Inflammatory macrophage (primary cell): ENCODE measurements around the gene RASSF5.

Experiments
- DNase-seq, 2 donors: peaks; one replicate each; pipeline ENCODE4 v3.0.0-alpha.2; 2020 to 2022

RASSF5 gene

DNA sequence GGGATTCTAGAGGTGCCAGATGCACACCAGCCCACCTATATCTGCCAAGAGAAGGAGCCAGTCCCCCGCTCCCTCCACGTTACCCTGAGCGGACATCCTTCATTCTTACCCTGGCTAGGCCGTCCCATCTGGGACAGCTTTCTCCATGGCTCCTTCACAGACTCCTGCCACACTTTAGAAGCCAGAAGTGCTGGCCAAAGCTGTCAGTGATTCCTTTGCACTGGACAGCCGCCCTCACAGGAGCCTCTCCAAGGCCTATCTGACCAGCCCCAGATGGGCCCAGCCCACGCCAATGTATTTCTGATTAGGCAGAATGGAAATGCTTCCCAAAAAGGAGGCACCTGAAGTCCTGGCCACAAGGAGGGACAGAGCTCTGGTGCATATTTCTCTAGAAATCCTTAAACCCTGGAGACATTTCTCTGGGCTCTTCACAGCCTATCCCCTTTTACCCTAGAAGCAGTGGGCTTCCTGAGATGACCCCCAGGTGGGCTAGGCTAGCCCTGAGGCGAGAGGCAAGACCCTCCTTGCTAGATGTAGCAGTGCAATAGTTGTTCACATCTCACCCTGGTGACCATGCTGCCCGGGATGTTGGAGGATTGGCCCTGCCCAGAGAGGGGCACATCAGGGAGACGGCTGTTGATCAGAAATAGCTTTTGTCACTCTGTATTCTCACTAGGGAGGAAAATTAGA, 44.1 kb downstream of the RASSF5 start:
- no peak for DNase-seq

DNA sequence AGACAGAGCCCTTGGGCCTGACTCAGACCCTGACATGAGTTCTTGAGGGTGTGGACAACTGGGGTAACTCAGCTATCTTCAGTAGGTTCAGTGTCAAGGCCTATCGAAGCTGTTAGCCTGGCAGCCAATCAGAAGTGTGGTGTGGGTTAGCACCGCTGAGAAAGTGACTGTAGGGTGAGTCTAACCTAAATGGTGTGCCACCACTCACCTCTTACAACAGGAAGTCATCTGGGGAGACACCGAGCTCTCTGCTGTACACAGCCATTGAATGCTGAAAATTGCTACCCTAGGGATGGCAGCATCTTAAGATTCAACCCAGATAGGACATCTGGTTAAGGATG, 44.6 kb downstream of the RASSF5 start:
- no peak for DNase-seq

DNA sequence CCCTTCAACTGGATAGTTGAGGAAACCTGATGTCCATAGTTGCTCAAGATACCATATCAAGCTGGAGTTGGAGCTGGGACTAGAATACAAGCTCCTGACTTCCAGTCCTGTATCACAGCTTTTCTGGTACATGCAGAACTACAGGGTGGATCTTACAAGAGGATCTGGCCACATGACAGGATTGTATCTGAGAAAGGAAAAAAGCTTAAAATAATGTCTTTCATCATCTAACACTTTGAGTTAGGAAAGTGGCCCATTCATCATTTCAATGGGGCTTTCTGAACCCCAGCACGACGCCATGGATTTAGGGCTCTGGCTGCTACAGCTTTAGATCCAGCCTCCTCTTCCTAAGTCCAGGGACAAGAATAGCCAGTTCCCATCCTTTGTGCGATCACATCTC, 46.9 kb downstream of the RASSF5 start:
- DNase-seq = peak in 1 of 2 donors; percentile 26

DNA sequence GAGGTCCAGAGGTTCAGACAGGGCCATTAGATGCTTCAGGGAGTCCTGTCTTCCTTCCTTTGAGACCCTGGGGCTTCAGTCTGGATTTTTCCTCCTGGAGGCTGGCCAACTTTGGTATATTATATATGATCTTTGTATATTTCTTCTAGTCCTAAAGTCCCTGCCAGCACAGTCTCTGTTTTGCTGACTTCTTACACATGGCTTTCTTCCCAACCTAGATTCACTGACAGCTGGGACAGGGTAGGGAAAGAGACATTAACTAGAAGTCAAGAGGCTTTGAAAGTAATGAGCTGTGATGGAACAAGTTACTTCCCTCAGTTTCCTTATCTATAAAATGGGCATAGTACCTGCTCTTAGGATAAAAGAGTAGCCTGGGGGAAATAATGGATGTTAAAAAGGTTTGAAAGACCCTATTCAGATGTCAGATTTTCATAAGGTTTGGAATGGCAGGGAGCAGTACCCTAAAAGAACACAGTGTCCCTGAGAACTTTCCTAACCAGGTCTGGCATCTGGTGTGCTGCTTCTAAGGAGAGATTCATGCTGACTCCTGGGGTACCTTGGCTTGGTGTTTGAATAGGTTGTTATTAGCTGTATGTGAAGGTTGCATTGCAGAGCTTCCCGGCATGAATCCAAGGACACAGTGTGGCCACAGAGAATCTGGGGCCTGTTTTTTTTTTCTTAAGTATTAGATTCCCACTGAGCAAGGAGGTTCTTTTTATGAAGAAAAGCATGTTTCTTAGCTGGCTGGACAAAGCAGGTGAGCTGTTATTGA, 47.6 kb downstream of the RASSF5 start:
- no peak for DNase-seq

DNA sequence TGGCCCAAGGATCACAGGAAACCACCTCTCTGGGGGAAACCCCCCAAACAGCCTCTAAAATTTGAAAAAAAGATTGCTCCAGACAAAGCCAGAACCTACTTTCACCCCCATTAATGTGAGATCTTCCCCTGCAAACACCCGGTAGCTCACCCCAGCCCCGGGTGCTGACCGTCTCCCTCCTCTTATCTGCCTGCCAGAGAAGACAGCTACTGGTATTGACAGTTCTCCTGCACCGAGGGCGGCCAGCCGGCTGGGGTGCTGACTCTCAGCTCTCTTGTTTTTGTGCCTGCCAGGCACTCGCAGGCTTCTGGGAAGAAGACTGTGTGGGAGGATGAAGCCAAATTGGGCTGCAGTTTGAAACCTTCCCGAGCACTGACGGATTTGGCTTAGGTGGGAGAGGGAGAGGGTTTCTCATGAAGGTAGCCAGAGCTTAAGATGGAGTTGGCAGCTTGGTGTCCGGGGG, 48.2 kb downstream of the RASSF5 start:
- DNase-seq = peak; percentile 18 to 59

DNA sequence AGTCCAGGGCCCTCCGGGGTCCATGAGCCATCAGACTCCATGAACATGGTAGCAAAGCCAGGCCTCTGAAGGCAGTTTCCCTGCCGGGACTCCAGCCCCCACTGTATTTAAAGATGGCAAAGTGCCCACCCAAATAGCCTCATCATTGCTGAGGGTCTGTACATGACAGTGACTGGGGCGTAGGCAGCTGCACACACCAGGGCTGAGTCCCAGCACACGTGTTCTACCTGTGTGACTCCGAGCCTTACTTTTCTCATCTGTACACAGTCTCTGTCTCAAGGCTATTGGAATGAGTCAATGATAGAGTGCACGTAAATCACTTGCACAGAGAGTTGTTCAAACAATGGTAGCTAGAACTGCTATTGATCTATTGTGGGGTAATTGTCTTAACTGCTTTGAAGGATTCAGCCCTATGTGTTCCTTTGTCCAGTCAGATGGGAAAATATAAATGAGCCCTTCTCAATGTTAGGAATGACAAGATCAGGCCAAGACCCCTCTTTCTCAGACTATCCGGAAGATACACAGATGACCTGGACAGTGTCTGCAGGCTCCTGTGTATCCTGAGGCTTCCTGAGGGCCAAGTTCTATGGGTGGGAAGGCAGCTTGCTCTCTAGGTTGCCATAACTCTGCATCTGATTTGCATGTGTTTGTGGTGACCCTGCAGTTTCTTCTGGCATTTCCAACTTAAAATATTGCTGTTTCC, 48.9 kb downstream of the RASSF5 start:
- no peak for DNase-seq

DNA sequence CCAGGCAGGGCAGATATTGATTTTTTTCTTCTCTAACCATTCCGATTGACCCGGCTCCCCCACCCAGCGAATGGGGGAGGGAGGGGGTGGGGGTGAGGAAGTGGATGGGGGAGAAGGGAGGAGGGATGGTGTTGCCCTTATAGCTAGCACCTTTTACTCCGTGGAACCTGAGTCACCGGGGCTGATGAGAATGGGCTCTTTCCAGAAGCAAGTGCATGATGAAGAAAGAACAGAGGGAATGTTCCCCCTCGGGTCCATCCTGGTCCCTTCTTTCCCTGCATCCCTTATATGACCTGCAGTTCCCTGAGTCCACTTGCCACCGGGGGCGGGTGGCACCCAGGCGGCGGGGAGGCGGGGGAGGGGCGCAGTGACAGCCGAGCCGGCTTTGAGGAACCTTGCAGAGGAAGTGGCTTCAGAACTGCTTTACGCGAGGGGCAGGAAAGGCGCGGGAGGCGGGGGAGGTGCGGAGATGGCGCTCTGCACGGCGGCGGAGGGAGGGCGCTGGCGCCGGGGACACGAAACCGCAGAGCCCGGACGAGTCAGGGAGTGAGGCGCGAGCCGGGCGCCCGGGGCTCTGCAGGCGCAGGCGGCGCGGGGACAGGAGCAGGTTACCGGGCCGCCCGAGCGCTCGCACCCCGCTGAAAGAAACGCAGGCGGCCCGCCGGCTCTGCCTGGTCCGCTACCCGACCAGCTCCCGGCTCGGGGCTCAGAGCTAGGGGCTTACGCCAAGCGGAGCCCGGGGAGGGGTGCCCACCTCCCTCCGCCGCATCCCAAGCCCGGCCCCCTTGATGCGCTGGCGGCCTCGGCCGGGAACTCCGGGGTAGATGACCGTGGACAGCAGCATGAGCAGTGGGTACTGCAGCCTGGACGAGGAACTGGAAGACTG, 49.7 kb downstream of the RASSF5 start:
- peak; percentile 91 to 96 for DNase-seq

DNA sequence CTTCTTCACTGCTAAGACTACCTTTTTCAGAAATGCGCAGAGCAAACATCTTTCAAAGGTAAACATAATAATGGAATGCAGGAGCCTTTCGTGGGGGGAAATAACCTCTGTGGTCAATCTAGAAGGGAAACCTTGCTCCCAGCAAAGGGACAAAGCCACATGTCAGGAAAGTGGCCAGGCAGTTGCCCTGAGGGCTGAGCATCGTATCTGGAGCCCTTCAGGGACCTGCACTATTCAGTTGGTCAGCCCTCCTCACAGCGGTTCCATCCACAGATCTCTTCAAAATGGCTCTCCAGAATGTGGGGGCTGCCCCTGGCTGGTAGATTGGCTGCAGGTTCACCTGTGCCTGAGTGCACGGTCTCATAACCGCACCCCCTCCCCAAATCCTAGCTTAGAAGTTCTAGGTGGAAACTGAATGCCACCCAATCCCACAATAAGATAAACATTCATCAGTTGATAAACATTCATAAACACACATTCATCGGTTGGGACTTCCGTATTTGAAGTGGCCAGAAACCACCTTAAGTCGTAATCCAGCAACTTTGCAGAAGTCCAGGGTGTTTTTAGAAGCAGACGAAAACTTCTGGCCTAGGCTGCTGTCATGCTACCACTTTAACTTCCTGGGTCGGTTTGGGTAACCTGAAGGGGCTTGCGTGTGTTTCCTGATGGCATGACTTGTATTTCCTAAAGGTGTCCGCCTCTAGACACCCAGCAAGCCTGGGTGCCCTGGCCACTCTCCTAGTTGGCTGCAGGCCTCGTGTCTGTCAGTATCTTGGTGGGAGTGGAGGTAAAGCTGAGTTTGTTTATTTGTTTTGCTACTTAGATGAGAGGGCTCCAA, 50.5 kb downstream of the RASSF5 start:
- DNase-seq = peak; percentile 71 to 77

DNA sequence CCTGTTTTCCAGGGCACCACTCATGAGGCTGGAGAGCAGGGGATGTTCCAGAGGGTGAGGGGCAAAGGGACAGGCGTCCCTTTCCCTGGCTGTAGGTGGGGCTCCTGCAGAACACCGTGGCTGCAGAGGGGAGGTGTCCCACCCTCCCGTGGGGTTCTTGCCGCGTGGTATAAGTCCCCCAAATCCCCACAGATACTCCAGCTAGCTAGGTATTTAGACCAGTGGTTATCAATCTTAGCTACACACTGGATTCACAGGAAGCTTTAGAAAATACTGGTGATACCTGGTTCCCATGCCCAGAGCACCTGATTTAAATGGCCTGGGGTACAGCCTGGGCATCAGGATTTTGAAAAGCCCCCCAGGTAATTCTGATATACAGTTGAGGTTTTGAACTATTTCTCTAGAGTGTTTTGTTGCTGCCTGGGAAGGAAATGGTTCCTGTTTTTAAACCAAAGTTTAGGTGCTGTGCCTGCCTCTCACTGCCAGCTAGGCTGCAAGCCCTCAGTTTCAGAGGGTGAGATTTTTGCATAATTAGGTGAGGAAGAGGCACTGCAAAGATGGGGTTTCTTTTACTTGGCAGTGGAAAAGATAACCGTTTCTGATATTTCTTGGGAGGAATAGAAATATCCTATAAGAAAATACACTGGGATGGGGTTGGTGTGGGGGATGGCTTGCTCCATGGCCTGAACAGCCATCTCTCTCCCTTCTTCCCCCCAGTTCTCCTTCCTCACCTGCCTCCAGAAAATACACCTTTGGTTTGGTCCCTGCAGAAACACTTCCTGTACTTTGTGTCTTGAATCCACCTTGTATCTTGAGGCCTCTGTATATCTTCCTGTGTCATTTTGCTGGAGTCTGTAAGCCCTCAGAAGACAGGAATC, 51.7 kb downstream of the RASSF5 start:
- no peak for DNase-seq

DNA sequence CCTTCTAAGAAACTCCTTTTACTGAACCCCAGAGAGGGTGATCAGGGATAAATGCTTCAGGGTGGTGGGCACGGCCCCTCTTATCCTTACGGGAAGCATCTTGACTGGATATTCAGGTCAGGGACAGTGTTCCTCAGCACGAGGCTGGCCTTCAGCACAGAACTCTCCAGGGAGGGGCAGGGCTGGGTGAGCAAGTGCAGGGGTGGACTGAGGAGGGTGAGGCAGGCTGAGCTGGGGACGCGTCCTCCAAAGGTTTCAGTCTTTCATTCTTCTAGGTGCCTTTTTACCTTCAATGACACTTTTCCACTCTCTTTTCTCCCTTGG, 52.3 kb downstream of the RASSF5 start:
- DNase-seq = no peak

DNA sequence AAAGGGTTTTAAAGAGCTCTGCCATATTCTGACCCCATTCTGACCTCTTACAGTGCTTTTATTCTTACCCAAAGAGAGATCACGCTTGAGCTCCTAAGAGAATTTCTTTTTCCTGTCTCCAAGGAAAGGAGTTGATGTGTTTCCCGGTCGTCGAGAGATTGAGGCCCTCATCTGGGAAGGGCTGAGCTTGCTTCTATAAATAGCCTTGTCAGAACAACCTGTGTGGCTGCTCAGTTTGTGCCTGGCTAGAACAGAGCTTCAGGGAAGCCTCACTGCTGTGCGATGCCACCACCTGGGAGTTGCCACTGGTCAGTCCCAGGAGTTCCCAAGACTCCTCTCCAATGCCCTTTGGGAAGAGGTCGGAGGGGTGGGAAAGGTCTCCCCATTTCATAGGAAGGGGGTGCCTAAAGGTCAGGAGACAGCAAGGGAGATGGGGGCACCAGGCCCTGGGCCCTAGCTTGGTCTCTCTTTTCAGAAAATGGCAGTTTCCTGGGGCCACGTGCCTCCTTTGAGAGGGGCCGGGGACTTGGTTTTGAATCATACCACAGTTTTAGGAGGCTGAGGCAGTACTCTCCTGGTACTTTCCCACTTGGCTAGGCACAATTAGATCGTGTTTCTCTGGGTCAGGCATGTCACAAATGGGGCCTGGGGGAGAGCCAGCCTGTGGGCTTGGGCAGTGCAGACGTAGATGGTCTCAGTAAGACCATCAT, 52.8 kb downstream of the RASSF5 start:
- DNase-seq = no peak

DNA sequence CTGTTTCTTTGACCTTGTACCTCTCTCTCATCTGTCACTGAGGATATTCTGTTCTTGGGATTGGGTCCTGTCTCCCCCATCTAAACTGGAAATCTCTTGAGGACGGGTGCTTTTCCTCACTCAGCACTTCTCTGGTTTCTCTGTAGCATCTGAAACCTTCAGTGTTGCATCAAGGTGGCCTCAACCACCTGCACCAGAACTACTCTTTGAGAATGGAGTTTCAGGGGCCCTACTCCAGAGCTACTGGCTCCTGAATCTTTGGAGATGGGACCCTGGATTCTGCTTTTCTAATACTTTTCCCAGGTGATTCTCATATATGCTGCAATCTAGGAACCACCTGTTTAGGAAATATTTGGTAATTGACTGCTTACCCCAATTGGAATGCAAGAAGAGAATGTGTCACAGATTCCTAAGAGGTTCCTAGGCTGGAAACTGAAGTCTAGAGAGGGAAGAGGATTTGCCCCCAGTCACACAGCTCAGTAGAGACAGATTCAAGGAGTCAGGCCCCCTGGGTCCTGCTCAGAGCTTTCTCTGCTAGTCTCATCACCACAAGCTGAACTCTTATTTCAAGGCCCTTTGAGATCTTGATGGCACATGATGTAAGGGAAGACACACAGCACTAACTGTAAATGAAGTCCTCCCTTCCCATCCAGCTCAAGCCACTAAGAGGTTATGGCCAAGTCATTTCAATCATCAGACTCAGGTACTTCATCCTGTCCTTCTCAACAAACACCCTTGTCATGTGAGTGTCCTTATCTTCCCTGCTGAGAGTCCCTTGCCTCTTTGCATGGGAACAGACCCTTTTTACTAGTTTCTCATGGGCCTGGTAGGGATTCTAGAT, 56.3 kb downstream of the RASSF5 start:
- no peak for DNase-seq

DNA sequence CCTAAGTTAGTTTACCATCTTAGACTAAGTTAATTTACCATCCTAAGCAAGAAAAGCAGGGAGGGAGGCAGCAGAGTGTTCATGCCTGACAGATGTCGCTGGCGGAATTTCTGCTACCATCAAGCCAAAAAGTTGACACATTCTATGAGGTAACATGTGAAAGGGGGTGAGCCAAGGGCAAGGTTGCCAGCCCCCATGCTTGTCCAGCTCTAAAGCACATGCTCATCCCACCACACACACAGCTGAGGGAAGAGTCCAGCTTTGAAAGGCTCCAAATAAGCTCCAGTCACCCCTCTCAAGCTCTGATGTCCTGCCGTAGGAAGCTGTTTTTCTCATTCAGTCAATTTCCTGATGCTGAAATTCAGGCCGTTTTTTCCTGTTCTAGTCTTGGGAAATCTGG, 58.7 kb downstream of the RASSF5 start:
- DNase-seq = no peak

DNA sequence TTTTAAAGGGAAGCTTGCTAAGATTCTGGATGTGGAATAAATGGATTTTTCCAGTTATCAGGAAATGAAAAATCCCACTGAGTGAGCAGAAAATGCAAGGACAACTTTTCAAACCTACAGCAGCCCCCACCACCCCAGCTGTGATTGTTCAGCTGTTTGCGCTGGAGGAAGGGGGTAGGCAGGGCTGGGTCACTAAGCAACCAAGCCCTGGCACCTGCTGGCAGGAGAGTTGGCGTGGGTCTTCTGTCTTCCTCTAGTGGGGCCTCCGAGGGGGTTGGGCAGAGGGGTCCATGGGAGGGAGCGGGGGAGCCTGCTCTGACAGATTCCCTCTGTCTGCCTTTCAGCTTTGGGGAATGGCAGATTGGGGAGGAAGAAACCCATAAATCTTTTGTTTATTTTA, 59.7 kb downstream of the RASSF5 start:
- DNase-seq = no peak

DNA sequence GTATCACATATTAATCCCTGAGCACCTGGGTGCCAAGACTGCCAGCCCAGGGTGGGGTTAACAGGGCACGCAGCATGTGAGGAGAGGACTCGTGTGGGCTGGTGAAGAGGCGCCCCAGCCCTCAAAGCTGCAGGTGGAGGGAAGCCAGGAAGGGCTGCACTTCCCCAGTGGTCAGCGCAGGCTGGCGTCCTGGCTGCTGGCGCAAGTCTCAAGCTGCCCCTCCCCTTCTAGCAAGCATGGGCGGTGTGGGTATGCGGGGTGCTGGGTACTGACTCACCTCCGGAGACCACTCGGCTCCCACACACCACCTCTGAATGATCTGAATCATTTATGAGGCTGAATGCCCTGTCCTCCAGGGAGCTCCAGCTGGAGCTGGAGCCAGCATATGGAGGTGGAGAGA, 60.9 kb downstream of the RASSF5 start:
- peak in 1 of 2 donors; percentile 34 for DNase-seq

DNA sequence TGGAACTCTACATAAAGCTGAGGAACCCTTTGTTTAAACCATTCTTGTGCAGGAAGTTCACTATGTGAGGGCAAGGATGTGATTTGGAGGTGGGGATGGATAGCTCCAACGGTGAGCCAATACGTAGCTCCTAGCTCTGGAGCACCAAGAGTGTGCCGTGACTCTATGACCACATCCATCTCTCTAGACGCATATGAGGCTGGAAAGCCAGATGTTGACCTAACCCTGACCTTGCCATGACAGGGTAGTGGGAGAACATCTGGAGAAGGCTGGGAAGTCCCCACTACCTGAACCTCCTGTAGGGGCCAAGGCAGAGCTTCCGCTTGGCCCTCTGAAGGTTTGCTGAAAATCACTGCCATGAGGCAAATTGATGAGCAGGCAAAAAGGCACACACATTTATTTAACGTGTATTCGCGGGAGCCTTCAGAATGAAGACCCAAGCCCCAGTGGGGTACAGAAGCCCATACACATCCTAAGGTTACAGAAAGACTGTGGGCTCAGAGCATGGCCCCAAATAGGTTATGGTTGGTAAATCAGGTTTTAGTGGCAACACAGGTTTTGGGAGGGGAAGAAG, 61.5 kb downstream of the RASSF5 start:
- no peak for DNase-seq

DNA sequence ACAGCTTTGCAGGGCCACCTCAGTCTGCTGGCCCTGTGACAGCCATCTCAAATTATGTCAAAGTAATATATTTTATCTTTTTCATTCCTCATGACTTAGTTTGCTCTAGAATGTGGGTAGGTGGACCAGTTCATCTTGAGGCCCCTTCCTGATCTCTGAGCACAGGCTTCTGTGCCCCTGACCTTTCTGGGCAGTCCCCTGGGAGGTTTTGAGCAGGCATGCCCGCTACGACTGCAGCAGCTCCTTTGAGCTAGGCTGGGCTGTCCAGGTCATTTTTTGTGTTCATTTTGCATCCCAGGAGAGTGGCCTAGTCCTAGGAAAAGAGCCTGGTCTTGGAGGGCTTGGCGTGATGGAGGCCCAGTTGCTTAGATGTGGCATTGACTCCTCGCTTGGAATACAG, 62.2 kb downstream of the RASSF5 start:
- no peak for DNase-seq

DNA sequence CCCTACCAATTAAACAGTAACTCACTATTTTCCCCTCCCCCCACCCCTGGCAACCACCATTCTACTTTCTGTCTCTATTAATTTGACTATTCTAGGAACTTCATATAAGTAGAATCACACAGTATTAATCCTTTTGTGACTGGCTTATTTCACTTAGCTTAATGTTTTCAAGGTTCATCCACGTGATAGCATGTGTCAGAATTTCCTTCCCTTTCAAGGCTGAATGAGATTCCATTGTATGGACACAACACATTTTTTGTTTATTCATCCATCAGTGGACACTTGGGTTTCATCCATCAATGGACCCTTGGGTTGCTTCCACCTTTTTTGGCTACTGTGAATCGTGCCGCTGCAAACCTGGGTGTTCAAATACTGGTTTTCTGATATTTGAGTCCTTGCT, 63.2 kb downstream of the RASSF5 start:
- no peak for DNase-seq

DNA sequence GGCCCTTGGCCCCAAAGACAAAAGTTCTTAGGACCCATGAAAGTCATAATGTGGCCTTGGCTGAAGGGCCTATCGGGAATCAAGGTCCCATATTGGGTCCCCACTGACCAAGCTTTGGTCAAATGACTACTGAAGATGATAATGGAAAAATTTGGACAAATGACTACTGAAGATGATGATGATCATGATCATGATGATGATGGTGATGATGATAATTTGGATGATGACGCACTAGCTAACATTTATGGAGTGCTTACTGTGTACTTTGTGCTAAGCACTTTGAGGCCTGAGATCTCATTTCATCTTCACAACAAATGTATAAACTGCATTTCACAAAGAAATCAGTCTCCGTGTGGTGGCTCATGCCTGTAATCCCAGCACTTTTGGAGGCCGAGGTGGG, 65.5 kb downstream of the RASSF5 start:
- no peak for DNase-seq
